Stimulated activated CD4-positive, alpha-beta T cell treated with anti-CD3 and anti-CD28 coated beads, Interleukin-15, amount 100 ng/mL, for 48 hours (primary cell): ENCODE data around the gene CCDC92.

Experiments used
- DNase-seq, 2 donors: peaks; one replicate each; pipeline ENCODE4 v3.0.0-alpha.2; 2020; ENCODE audit warnings: low read depth in 2 of 2

CCDC92 gene

GRCh38 chr12:123910057-123910456 lies 62.6 kb downstream of the CCDC92 start:
- no peak for DNase-seq

GRCh38 chr12:123908884-123909725 lies 63.5 kb downstream of the CCDC92 start:
- DNase-seq, result no peak

- DNase-seq, result no peak
These were observed 64.7 kb downstream of the CCDC92 start for GRCh38 chr12:123907726-123908476.

- DNase-seq, result no peak
These were observed 65.8 kb downstream of the CCDC92 start for GRCh38 chr12:123906711-123907420.

GRCh38 chr12:123905319-123905925 lies 67.2 kb downstream of the CCDC92 start:
- peak; percentile 20 to 53 for DNase-seq

GRCh38 chr12:123903301-123904065 lies 69.1 kb downstream of the CCDC92 start:
- DNase-seq, result no peak

GRCh38 chr12:123902821-123903220 lies 69.8 kb downstream of the CCDC92 start:
- no peak for DNase-seq

- DNase-seq, result no peak
These were observed 71.7 kb downstream of the CCDC92 start for GRCh38 chr12:123900871-123901376.

GRCh38 chr12:123899368-123899767 lies 73.3 kb downstream of the CCDC92 start:
- DNase-seq, result no peak

GRCh38 chr12:123898673-123899072 lies 74.0 kb downstream of the CCDC92 start:
- no peak for DNase-seq

GRCh38 chr12:123897221-123897620 lies 75.4 kb downstream of the CCDC92 start:
- DNase-seq, result no peak

- DNase-seq, result no peak
These were observed 75.9 kb downstream of the CCDC92 start for GRCh38 chr12:123896767-123897166.

- DNase-seq, result no peak
These were observed 77.2 kb downstream of the CCDC92 start for GRCh38 chr12:123895451-123895850.

GRCh38 chr12:123894823-123895345 lies 77.7 kb downstream of the CCDC92 start:
- no peak for DNase-seq

- DNase-seq, result no peak
These were observed 79.4 kb downstream of the CCDC92 start for GRCh38 chr12:123893276-123893675.

- DNase-seq, result no peak
These were observed 79.8 kb downstream of the CCDC92 start for GRCh38 chr12:123892853-123893252.

GRCh38 chr12:123892180-123892559 lies 80.5 kb downstream of the CCDC92 start:
- no peak for DNase-seq

GRCh38 chr12:123891516-123892179 lies 81.0 kb downstream of the CCDC92 start:
- no peak for DNase-seq

- DNase-seq, result no peak
These were observed 81.6 kb downstream of the CCDC92 start for GRCh38 chr12:123891011-123891410.

GRCh38 chr12:123890536-123890902 lies 82.1 kb downstream of the CCDC92 start:
- DNase-seq, result no peak
